Right renal pelvis (tissue), 4 donors: ENCODE data around the gene TAMALIN. TPM values are rescaled to one million over a fixed set of nuclear protein-coding genes. Genes with fewer than 3 reads are reported as not detected.

ENCODE experiments used
- DNase-seq, 4 donors: peaks; one replicate each; pipeline ENCODE4 v3.0.0-alpha.2; 2013; ENCODE audit warnings: low read depth in 4 of 4, low spot score in 3 of 4, missing footprints in 1 of 4
- polyA plus RNA-seq, 4 donors: library from polyadenylated mRNA; unstranded; fragments of 120-200 nt; gene quantifications; one replicate each; pipeline ENCODE4 v1.2.1, GENCODE V29; 2013; ENCODE audit not compliant: insufficient read length in 4 of 4

Gene TAMALIN
- polyA plus RNA-seq, 4 donors: 16.6 to 20.8 (median 17.3) TPM

DNA sequence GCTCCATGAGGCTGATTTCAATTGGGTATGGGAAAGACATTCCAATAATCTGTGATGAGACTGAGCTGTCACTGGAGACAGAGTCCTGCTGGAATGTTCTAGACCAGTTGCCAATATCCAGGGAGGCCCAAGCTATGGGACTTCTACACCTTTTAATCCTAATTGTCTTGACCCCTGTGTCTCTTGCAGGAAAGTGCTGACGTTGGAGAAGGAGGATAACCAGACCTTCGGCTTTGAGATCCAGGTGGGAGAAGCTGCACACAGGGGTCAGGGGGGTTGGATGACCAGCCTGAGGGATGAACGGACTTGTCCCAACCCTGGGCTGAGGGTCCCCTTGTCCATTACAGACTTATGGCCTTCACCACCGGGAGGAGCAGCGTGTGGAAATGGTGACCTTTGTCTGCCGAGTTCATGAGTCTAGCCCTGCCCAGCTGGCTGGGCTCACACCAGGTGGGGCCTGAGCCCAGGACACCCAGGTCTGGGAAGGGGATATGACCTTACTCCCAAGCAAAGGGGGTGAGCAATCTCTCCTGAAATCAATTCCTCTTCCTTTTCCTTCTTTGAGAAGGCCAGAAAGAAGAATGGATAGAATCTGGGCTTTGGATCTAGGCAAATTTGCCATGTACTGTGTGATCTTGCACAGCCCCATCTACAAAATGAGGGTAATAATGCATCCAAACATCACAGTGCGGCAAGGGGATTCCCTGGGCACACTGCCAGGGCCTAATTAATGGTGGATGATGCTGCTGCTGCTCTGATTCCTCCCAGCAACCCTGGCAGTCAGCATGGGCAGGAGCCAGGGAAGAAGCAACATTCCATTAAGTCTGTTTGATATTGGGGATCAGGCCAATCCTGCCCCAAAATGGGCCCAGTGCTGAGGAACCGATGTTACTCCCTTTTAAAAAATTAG lies 4.2 kb downstream of the TAMALIN start:
- no peak for DNase-seq

DNA sequence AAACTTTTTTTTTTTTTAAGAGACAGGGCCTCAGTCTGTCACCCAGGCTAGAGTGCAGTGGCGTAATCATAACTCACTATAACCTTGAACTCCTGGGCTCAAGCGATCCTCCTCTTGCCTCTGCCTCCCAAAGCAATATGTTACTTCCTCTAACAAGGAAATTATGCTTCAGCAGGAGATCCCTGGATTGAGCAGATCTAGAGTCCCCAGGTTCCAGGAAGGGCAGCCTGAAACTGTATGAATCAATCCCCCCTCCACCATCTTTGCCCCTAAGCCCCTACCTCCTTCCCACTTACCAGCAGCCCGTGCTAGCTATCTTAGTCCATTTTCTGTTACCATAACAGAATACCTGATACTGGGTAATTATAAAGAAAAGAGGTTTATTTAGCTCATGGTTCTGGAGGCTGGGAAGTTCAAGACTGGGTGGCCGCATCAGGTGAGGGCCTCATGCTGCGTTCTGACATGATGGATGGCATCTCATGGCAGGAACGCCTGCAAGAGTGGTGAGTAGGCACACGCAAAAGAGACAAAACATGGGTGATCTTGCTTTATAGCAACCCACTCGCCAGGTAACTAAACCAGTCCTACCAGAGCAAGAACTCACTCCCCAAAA lies 5.0 kb downstream of the TAMALIN start:
- no peak for DNase-seq

- no peak for DNase-seq
These were observed 7.0 kb downstream of the TAMALIN start for GRCh38 chr12:52013626-52014310.

DNA sequence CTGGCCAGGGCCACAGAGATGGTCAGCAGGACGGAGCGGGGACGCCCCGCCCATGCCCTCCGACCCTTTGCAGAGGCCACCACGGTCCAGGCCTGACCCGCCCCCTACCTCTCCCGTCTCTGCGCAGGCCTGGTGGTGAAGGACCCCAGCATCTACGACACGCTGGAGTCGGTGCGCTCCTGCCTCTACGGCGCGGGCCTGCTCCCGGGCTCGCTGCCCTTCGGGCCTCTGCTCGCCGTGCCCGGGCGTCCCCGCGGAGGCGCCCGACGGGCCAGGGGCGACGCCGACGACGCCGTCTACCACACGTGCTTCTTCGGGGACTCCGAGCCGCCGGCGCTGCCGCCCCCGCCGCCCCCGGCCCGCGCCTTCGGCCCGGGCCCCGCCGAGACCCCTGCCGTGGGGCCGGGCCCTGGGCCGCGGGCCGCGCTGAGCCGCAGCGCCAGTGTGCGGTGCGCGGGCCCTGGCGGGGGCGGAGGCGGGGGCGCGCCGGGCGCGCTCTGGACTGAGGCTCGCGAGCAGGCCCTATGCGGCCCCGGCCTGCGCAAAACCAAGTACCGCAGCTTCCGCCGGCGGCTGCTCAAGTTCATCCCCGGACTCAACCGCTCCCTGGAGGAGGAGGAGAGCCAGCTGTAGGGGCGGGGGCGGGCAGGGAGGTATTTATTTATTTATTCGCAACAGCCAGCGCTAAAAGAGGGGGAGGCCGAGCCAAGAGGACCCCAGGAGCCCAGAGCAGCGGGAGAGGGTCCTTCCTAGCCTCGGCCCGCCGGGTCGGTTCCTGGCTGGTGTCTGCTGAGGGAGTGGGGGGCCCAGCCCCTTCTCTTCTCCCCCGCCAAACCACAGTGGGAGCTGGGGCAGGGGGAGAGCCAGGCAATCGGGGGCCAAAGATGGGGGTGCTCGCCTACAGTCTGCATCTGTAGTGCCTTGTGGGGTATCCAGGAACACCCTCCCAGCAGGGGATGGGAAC lies 8.1 kb downstream of the TAMALIN start:
- DNase-seq: no peak

- no peak for DNase-seq
These were observed 8.8 kb downstream of the TAMALIN start for GRCh38 chr12:52015532-52016041.

- no peak for DNase-seq
These were observed 11.8 kb downstream of the TAMALIN start for GRCh38 chr12:52018433-52019112.

- no peak for DNase-seq
These were observed 12.5 kb downstream of the TAMALIN start for GRCh38 chr12:52019113-52019770.

DNA sequence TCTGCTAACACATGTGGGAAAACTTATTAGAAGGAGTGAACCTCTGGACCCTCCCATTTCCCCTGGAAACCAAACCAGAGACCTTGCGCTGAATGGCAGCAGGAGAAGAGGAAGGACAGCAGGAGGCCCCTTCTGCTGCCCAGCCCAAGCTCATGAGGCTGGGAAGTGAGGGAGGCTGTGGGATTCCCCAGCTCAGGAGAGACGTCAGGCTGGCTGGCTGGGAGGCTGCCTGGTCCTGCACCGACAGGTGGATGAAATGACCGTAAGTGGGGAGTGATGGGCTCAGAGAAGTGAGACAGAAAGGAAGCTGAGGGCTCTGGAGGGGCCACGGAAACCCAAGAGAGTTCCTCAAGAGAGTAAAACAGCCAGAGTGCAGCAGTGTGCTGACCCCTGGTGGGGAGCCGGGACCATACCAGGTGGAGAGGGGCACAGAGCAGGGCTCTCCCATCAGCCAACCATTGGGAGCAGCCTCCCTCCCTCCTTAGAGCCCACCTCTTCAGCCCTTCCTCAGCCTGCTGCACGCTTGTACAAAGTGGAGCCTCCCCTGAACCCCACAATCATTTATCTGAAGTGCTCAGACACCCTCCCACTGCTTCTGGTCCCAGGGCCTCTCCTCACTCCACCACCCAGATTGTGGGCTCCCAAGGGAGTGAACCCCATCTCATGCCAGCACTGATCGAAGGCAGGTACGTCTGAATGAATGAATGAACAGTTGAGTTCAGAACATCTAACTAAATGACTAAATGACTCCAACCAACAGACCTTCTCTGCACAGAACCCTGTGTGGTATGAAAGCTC lies 14.0 kb downstream of the TAMALIN start:
- no peak for DNase-seq

GRCh38 chr12:52022841-52023181 lies 16.1 kb downstream of the TAMALIN start:
- no peak for DNase-seq

DNA sequence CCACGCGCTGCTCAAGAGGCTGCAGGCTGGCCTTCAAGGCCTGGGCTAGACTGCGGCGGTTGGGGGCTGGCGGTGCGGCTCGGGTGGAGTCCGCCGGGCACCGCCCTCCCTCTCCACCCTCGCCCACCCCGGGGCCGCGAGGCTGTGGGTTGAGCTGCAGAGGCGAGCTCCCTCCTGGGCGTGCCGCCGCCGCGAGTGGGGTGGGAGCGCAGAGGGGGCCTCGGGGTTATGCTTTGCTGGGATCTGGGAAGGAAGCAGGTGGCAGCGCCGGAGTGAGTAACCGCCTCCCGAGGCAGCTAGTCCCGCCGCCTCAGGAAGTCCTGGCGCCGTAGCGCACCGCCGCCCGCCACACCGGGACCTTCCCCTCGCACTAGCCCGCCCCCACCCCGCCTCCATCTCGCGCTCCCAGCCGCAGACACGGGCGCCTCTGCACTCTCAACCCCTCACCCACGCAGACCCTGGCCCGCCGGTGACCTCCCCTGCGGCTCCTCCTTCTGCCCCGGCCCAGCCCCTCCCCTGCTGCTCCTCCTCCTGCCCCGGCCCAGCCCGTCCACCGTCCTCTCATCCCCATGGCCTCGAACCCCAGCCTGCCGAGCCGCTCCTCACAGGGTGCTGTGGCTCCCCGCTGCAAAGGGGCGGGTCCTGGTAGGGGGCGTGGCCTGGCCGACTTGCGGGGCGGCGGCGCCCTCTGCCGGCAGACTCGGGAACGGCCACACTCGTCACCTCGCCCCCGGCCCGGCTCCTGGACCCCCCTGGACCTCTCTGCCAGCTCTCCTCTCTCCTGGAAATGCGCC lies 16.6 kb downstream of the TAMALIN start:
- DNase-seq: no peak

DNA sequence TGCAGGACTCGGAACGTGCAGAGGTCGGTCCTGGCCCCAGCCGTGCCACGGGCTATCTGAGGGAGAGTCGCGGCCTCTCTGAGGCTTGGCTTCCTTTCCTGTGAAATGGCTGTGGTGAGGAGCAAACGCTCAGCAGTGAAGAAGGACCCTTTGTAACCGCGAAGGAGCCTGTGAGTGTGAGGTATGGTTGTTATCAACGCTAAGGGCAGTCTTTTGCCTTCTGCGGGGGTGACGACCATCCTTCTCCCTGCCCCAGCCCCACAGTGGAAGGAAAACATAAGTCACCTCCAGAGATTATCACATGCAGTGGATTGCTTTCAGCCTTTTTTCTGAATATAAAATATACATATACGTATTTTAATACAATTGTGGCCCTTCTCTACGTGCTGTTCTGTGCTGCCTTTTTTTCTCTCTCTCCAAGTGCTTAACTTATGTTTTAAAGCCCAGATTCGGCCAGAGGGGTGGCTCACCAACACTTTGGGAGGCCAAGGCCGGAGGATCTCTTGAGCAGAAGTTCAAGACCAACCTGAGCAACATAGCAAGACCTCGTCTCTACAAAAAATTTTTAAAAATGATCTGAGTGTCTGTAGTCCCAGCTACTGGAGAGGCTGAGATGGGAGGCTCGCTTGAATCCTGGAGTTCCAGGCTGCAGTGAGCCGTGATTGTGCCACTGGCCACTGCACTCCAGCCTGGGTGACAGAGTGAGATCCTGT lies 17.4 kb downstream of the TAMALIN start:
- DNase-seq: no peak

GRCh38 chr12:52024845-52025230 lies 18.1 kb downstream of the TAMALIN start:
- DNase-seq: no peak

DNA sequence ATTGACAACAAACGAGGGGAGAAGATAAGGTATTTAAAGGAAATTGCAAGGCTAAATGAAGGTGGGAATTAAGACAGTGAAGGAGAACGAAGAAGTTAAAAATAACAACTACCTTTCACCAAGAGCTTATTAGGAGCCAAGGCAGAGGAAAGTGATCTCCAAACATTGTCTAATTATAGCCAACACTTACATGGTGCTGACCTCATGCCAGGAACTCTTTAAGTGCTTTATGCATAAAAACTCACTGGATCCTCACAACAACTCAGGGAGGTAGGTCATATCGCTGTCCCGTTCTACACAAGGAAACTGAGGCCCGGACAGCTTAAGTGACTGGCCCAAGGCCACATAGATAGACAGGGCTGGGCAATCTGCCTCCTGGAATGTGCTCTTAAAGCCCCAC lies 19.5 kb downstream of the TAMALIN start:
- no peak for DNase-seq

DNA sequence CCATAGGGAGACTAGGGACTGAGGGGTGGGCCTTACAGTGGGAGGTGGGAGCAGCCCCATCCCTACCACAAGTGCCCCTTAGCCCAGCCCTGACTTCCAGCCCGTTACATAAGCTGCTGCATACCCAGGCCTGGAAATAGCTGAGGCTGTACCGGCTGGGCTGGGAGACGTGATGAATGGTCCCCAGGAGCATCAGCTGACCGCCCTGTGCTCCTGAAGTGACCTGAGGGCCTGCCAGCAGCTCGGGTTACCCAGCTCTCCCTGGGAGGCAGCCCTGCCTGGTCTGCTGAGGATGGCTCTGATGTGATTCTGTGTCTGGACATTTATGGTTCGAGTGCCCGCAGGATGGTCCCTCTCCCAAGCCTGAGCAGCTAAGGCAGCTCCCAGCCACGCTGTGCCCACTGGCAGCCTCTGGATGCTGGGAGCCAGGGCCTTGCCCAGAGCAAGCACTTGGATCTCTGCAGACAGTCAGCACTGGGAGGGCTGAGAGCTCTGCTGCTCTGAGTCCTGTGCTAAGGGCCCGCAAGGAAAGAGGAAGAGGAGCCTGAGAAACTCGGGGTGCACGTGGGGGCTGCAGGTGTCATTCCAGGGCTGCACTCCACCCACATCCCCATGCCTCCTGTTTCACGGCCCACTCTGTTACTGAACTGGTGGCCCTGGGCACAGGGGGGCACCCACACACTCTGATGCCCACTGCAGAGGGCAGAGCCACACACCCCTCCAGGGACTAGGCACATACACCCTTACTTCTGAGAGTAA lies 20.5 kb downstream of the TAMALIN start:
- no peak for DNase-seq

DNA sequence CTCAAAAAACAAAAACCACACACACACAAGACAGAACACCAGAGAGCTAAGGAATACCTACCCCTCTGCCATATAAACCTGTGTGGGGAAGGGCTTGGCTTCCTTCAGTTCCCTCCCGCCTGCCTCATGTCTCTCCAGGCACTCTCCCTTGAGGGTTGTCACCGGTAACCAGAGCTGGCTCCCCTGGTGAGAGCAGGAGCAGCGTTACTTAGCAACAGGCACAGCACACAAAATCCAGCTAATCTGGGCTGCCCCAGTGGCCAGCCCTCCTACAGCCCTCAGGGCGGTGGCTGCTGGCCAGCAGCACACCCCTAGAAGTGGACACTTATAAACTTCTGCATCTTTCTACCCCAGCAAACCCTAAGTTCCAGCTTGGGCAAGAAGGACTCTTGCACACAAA lies 22.9 kb downstream of the TAMALIN start:
- DNase-seq: no peak

DNA sequence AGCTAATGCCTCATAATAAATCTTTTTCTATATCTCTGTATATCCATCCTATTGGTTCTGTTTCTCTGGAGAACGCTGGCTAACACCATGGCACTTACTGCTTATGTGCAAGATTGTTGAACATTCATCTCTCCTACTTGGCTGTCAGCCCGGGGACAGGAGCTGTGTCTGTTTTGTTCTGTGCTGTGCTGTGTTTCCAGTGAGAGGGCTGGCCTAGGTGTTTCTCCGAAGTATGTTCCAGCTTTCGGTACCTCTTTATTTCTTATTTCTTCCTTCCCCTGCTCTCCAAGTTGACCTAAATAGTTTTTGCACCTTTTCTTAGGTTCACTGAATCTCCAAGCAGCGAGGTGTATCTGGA lies 25.7 kb downstream of the TAMALIN start:
- DNase-seq: no peak
